PC-9 (cell line): Measurements from ENCODE around the gene NSMCE1.

Source experiments
- CTCF ChIP-seq: fragments of 200-600 bp; sonication (generic); conservative IDR thresholded peaks from 2 replicates; pipeline ENCODE4 v1.6.1; 2017; ENCODE audit warnings: mixed run types, antibody characterized with exemption, mild to moderate bottlenecking, moderate library complexity
- EZH2 ChIP-seq: fragments of 200-600 bp; sonication (generic); IDR thresholded peaks from 2 replicates; pipeline ENCODE4 v1.8.0; 2017; ENCODE audit warnings: antibody characterized with exemption, low read depth

DNA sequence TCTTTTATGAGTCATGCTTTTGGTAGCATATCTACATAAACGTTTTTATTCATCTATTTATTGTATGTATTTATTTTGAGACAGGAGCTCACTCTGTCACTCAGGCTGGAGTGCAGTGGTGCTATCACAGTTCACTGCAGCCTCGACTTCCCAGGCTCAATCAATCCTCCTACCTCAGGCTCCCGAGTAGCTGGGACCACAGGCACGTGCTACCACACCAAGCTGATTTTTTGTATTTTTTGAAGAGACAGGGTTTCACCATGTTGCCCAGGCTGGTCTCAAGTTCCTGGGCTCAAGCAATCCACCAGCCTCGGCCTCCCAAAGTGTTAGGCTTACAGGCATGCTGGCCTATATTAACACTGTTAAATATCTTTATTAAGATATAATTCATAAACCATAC lies 24.8 kb upstream of the NSMCE1 start:
- TF ChIP-seq CTCF: no peak
- TF ChIP-seq EZH2: no peak
